ENCODE results near the gene CAPZB. TPM values are rescaled to one million over a fixed set of nuclear protein-coding genes. Genes with fewer than 3 reads are reported as not detected.

Gene CAPZB
- total RNA-seq, 1 donor from 2014 or later = 116 TPM

DNA sequence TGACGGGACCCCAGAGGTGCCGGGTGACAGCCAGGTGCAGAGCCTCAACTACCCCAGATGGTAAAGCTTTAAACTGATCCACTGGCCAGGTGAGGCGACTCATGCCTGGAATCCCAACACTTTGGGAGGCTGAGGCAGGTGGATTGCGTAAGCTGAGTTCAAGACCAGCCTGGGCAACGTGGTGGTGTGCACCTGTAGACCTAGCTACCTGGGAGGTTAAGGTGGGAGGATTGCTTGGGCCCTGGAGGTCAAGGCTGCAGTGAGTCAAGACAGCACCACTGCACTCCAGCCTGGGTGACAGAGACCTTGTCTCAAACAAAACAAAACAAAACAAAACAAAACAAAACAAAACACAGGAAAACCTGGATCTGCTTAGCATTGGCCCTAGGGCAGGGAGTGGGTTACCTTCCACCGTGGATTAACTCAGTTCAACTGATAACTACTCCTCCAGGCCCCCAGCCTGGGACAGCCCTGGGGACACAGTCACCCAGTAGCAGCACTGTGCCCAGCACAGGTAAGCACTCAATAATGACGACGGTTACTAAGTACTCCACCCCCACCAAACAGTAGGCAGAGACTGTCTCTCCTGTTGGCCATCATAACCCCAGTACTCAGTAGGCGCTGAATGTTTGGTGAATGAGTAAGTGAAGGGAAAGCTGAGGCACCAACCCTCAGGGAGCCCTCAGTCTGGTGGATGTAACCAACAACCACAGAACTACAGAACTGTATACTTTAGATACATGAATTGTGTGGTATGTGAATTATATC, 151.6 kb downstream of the CAPZB start:
- no peak for DNase-seq (ENCODE audit: low read depth)

DNA sequence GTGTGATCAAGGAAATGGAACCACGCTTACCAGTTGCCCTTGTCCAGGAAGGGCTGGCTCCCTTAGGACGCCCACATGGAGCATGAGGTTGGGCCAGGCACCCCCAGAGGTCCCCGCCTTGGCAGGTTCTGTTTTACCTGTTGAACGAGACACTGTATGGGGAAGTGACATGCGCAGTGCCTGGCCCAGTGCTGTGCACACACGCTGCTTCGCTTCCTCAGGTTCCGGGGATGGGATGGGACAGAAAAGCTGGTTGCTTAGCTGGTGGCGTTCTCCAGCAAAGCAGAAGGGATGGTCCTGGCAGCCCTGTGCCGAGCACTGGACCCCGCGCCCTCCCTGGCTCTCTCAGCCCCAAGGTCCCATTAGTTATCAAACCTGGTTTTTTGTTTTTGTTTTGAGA, 152.5 kb downstream of the CAPZB start:
- no peak for DNase-seq (ENCODE audit: low read depth)

GRCh38 chr1:19331262-19331878, 154.0 kb downstream of the CAPZB start:
- no peak for DNase-seq (ENCODE audit: low read depth)

- no peak for DNase-seq (ENCODE audit: low read depth)
Observed at GRCh38 chr1:19330449-19331135, 154.7 kb downstream of the CAPZB start.

GRCh38 chr1:19329611-19330010, 155.7 kb downstream of the CAPZB start:
- no peak for DNase-seq (ENCODE audit: low read depth)

- no peak for DNase-seq (ENCODE audit: low read depth)
Observed at GRCh38 chr1:19329188-19329587, 156.2 kb downstream of the CAPZB start.

DNA sequence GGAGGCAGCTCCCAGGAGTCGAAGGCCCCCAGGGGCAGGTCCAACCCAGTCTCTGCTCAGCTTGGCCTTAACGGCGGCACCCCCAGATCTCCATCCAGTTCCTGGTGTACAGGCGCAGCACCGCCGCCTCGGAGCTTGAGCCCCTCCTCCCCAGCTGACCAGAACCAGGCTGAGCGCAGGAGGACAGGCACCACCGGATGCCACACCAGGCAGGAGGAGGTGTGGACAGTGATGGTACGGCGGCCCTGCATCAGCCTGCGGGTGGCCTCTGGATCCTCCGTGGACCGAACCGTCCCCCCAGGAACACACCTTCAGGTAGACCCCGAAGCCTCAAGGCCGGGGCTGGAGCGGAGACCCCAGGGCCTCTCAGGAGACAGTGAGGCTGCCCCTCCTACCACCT, 156.9 kb downstream of the CAPZB start:
- DNase-seq (ENCODE audit: low read depth) = no peak

- no peak for DNase-seq (ENCODE audit: low read depth)
Observed at GRCh38 chr1:19327736-19328135, 157.6 kb downstream of the CAPZB start.

DNA sequence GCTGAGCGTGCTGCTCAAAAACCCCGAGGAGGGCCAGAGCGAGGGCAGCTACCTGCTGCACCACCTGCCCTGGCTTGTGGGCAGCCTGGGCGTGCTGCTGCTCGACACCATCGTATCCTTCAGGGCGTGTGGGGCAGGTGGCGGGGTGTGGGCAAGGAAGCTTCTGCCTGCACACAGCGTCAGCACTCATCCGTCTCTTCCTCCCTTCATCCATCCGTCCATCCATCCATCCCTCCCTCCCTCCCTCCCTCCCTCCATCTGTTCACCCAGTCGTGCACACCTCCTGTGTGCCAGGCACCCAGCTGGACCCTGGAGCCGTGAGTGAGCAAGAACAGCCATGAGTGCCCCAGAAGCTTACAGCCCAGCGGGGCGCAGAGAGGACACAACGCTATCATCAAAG, 158.0 kb downstream of the CAPZB start:
- no peak for DNase-seq (ENCODE audit: low read depth)

DNA sequence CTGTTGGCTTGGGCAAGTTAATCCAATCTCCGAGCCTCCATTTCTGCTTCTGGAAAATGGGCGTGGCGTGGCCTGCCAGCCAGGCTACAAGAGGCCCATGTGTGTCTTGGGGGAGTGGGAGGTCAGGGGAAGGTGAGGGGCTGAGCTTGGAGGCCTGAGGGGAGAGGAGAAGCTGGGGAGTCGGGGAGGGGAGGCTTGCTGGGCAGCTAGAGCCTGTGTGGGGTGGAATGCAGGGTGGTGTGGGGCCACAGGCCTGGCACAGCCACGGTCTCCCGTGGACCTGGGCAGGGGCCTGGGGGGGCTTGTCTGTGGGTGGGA, 158.6 kb downstream of the CAPZB start:
- no peak for DNase-seq (ENCODE audit: low read depth)

DNA sequence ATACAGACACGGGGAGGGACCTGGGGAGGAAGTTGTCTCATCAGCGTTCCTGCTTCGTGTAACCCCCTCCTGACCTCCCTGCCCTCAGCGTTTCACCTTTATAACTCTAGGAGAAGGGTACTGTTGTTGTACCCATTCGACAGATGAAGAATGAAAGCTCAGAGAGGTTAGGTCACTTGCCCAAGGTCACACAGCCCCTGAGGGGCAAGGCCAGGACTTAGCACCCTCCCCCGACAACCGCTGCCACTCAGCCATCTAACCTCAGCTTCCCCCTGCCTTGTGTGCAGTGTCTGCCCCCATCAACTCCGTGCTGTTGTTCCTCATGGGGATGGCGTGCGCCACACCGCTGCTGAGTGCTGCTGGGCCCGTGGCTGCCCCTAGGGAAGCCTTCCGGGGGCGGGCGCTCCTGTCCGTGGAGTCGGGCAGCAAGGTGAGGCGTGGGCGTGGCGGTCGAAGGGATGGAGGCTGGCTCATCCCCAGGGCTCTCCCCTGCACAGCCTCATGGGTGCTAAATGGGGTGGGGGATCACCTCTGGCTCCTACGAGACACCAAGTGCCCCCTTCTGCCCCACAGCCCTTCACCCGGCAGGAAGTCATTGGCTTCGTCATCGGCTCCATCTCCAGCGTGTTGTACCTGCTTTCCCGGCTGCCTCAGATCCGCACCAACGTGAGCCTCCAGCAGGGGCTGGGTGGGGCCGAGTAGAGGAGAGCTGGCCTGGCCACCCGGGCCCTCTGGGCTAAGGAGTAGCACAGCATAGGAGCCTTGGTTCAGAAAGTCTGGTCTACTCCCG, 159.2 kb downstream of the CAPZB start:
- no peak for DNase-seq (ENCODE audit: low read depth)

- DNase-seq (ENCODE audit: low read depth) = no peak
Observed at GRCh38 chr1:19325368-19325957, 159.9 kb downstream of the CAPZB start.

DNA sequence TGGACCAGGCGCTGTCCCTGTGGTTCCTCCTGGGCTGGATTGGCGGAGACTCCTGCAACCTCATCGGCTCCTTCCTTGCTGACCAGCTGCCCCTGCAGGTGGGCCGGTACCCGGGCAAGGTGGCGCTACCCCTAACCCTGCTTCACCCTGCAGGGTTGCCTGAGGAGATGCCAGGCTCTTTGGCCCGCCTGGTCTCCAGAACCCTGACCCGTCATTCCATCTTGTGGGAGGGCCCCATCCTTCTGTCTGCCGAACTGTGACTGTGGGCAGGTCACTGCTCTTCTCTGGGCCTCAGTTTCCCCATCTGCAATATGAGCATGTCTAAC, 160.7 kb downstream of the CAPZB start:
- no peak for DNase-seq (ENCODE audit: low read depth)

GRCh38 chr1:19323987-19324664, 161.2 kb downstream of the CAPZB start:
- DNase-seq (ENCODE audit: low read depth) = no peak

- no peak for DNase-seq (ENCODE audit: low read depth)
Observed at GRCh38 chr1:19322481-19322880, 162.9 kb downstream of the CAPZB start.

- no peak for DNase-seq (ENCODE audit: low read depth)
Observed at GRCh38 chr1:19321071-19321470, 164.3 kb downstream of the CAPZB start.

GRCh38 chr1:19319196-19319595, 166.1 kb downstream of the CAPZB start:
- DNase-seq (ENCODE audit: low read depth) = no peak

GRCh38 chr1:19317126-19317910, 168.0 kb downstream of the CAPZB start:
- no peak for DNase-seq (ENCODE audit: low read depth)

GRCh38 chr1:19315378-19316198, 169.8 kb downstream of the CAPZB start:
- peak; percentile 16 for DNase-seq (ENCODE audit: low read depth)
